ENCODE measurements around the gene RRP36.
"Not testable (repeated sequence)": the region's sequence is repeated elsewhere in the genome, so short reads cannot be mapped to it uniquely, and the experiment has no call there.

RRP36 gene

GRCh38 chr6:43040542-43041257, 19.3 kb downstream of the RRP36 start:
- DNase-seq: no peak

GRCh38 chr6:43041475-43041874, 20.1 kb downstream of the RRP36 start:
- DNase-seq: not testable (repeated sequence)

- no peak for DNase-seq
Observed at GRCh38 chr6:43043310-43043709, 21.9 kb downstream of the RRP36 start.

GRCh38 chr6:43045371-43045930, 24.0 kb downstream of the RRP36 start:
- no peak for DNase-seq

- DNase-seq: no peak
Observed at GRCh38 chr6:43047998-43048397, 26.6 kb downstream of the RRP36 start.

- DNase-seq: no peak
Observed at GRCh38 chr6:43050981-43051380, 29.6 kb downstream of the RRP36 start.

- DNase-seq: no peak
Observed at GRCh38 chr6:43052225-43052841, 30.9 kb downstream of the RRP36 start.

- peak; percentile 19 for DNase-seq
Observed at GRCh38 chr6:43052842-43053544, 31.6 kb downstream of the RRP36 start.

GRCh38 chr6:43053545-43054205, 32.3 kb downstream of the RRP36 start, which contains the start of gene CUL7:
TSS of gene CUL7 (minus strand) at chr6:43053851. CDS start at chr6:43052788, 1,063 bp downstream.
- DNase-seq: peak; percentile 88

GRCh38 chr6:43054206-43054943, 33.0 kb downstream of the RRP36 start:
- no peak for DNase-seq

- no peak for DNase-seq
Observed at GRCh38 chr6:43055966-43056365, 34.5 kb downstream of the RRP36 start.

GRCh38 chr6:43058531-43058930, 37.1 kb downstream of the RRP36 start:
- no peak for DNase-seq

GRCh38 chr6:43059168-43060033, 38.0 kb downstream of the RRP36 start, which contains the start of the genes KLC4 and MRPL2:
TSS of gene KLC4 (plus strand) at chr6:43059631. CDS start at chr6:43061336, 1,705 bp downstream.
TSS of gene MRPL2 (minus strand) at chr6:43059434. CDS start at chr6:43059381, 53 bp downstream.
- DNase-seq: peak; percentile 98

- DNase-seq: no peak
Observed at GRCh38 chr6:43060034-43060754, 38.8 kb downstream of the RRP36 start.

GRCh38 chr6:43060755-43061633, 39.6 kb downstream of the RRP36 start:
- DNase-seq: no peak

GRCh38 chr6:43061861-43062260, 40.4 kb downstream of the RRP36 start:
- DNase-seq: no peak

- no peak for DNase-seq
Observed at GRCh38 chr6:43062818-43063217, 41.4 kb downstream of the RRP36 start.

- no peak for DNase-seq
Observed at GRCh38 chr6:43070028-43070632, 48.7 kb downstream of the RRP36 start.
